ENCODE measurements around the gene VSTM1. TPM values are rescaled to one million over a fixed set of nuclear protein-coding genes. Genes with fewer than 3 reads are reported as not detected.
"Not testable (repeated sequence)": the region's sequence is repeated elsewhere in the genome, so short reads cannot be mapped to it uniquely, and the experiment has no call there.

Gene VSTM1
- total RNA-seq, 1 experiment from 2014 or later: not detected

GRCh38 chr19:54099190-54099902, 35.6 kb upstream of the VSTM1 start:
- H3K4me1 ChIP-seq: peaks cover 13% of the 10 kb centered on the region
- CTCF ChIA-PET: no interaction called here
- TF ChIP-seq, protein P1, sequence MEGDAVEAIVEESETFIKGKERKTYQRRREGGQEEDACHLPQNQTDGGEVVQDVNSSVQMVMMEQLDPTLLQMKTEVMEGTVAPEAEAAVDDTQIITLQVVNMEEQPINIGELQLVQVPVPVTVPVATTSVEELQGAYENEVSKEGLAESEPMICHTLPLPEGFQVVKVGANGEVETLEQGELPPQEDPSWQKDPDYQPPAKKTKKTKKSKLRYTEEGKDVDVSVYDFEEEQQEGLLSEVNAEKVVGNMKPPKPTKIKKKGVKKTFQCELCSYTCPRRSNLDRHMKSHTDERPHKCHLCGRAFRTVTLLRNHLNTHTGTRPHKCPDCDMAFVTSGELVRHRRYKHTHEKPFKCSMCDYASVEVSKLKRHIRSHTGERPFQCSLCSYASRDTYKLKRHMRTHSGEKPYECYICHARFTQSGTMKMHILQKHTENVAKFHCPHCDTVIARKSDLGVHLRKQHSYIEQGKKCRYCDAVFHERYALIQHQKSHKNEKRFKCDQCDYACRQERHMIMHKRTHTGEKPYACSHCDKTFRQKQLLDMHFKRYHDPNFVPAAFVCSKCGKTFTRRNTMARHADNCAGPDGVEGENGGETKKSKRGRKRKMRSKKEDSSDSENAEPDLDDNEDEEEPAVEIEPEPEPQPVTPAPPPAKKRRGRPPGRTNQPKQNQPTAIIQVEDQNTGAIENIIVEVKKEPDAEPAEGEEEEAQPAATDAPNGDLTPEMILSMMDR (IDR thresholded peaks at IDR 0.05; ENCODE audit: insufficient read depth in 1 of 2, low read depth in 1 of 2, low read length in 1 of 2, severe bottlenecking in 1 of 2, unreplicated experiment in 1 of 2): no peak
- Mint-ChIP-seq H3K4me1 (ENCODE audit: low read depth, unreplicated experiment) (peaks cover 7% of the 10 kb centered on the region), H3K9me3 (ENCODE audit: unreplicated experiment) (no peaks in the 10 kb centered on the region), H3K4me3 (ENCODE audit: unreplicated experiment) (no peak overlapping the region), H3K27me3 (ENCODE audit: insufficient read depth, unreplicated experiment) (peaks cover 3% of the 10 kb centered on the region), H3K36me3 (ENCODE audit: insufficient read depth, unreplicated experiment) (peaks cover 8% of the 10 kb centered on the region), H3K27ac (ENCODE audit: unreplicated experiment) (no peak overlapping the region)
- POLR2A ChIA-PET: no interaction called here
- no TSS peak for BruUV-seq (replicated peaks)
- H3K36me3 ChIP-seq (ENCODE audit: control insufficient read depth, insufficient read depth, low read length): no peaks in the 10 kb centered on the region
- H3K4me3 ChIP-seq (ENCODE audit: low read depth, low read length): no peak overlapping the region
- intact Hi-C loops (cut with micrococcal nuclease; ENCODE audit: unreplicated experiment): no loop called here
- H3K27me3 ChIP-seq (replicated peaks; ENCODE audit: control insufficient read depth, insufficient read depth, low read length): no peaks in the 10 kb centered on the region
- H3K9me3 ChIP-seq: no peaks in the 10 kb centered on the region
- DNase-seq: peak in 1 of 2 experiments; percentile 16

DNA sequence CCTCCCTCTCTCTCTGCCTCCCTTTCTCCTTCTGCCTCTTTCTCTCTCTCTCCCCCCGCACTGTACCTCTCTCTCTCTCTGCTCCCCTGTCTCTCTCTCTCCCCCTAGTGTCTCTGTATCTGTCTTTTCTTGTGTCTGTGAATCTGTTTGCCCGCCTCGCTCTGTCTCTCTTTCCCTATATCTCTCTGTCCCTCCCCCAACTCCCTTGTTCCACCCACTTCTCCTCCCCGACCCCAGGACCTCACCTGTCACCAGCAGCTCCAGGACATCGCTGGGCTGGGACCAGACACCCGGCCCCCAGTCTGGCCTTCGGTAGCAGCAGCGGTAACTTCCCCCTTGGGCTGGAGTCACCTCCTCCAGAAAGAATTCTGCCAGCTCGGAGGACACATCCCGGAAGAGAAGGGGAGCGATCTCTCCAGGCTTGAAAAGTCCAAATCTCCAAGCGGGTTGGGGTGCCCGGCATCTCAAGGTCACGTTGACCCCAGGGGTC, 33.0 kb upstream of the VSTM1 start:
- peaks cover 9% of the 10 kb centered on the region for H3K9me3 Mint-ChIP-seq (ENCODE audit: unreplicated experiment)
- H3K4me1 Mint-ChIP-seq (ENCODE audit: low read depth, unreplicated experiment): peaks cover 7% of the 10 kb centered on the region
- no peaks in the 10 kb centered on the region for H3K36me3 ChIP-seq (ENCODE audit: control insufficient read depth, insufficient read depth, low read length)
- H3K4me3 Mint-ChIP-seq (ENCODE audit: unreplicated experiment): peak overlapping the region; percentile 68
- intact Hi-C loops (cut with micrococcal nuclease; ENCODE audit: unreplicated experiment): loop anchor here (1.0 kb wide), 1 partner anchor 254 kb away; no protein-coding TSS in a partner anchor
- H3K27ac Mint-ChIP-seq (ENCODE audit: unreplicated experiment): peak overlapping the region; percentile 36
- no peaks in the 10 kb centered on the region; the same call in 1 of the 2 replicates for H3K9me3 ChIP-seq
- peaks cover 7% of the 10 kb centered on the region for H3K27me3 Mint-ChIP-seq (ENCODE audit: insufficient read depth, unreplicated experiment)
- H3K27me3 ChIP-seq (replicated peaks; ENCODE audit: control insufficient read depth, insufficient read depth, low read length): no peaks in the 10 kb centered on the region
- no peak overlapping the region for H3K4me3 ChIP-seq (ENCODE audit: low read depth, low read length)
- CTCF ChIA-PET: interaction anchor here (0.6 to 1.2 kb wide), 3 partner anchors 69 to 917 kb away, joined by 3 read pairs; no protein-coding TSS in a partner anchor
- no peaks in the 10 kb centered on the region for H3K36me3 Mint-ChIP-seq (ENCODE audit: insufficient read depth, unreplicated experiment)
- no TSS peak for BruUV-seq (replicated peaks)
- TF ChIP-seq, protein P1 (IDR thresholded peaks at IDR 0.05; ENCODE audit: insufficient read depth in 1 of 2, low read depth in 1 of 2, low read length in 1 of 2, severe bottlenecking in 1 of 2, unreplicated experiment in 1 of 2): peak; percentile 11 to 45
- peaks cover 13% of the 10 kb centered on the region for H3K4me1 ChIP-seq
- peak; percentile 32 to 57 for DNase-seq
- POLR2A ChIA-PET: no interaction called here

DNA sequence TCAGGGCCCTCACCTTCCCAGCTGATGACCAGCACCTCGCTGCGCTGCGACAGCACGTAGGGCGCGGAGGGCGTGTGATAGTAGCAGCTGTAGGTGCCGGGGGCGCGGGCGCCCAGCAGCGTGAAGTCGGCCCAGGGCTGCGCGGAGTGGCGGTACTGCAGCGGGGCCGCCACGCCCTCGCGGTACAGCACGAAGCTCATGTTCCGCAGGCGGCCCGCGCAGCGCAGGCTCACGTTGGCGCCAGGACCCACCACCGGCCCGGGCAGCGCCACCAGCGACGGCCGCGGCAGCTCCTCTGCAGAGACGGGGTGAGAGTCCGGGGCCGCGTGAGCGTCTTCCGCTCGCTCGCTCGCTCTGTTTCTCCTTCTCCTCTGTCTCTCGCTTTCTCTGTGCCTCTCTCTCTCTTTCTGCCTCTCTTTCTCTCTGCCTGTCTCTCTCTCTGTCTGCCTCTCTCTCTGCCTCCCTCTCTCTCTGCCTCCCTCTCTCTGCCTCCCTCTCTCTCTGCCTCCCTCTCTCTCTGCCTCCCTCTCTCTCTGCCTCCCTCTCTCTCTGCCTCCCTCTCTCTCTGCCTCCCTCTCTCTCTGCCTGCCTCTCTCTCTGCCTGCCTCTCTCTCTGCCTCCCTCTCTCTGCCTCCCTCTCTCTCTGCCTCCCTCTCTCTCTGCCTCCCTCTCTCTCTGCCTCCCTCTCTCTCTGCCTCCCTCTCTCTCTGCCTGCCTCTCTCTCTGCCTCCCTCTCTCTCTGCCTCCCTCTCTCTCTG, 32.3 kb upstream of the VSTM1 start:
- H3K27me3 Mint-ChIP-seq (ENCODE audit: insufficient read depth, unreplicated experiment); H3K4me1 Mint-ChIP-seq (ENCODE audit: low read depth, unreplicated experiment); H3K9me3 ChIP-seq; BruUV-seq (replicated peaks); H3K27me3 ChIP-seq (replicated peaks; ENCODE audit: control insufficient read depth, insufficient read depth, low read length); H3K36me3 Mint-ChIP-seq (ENCODE audit: insufficient read depth, unreplicated experiment); H3K36me3 ChIP-seq (ENCODE audit: control insufficient read depth, insufficient read depth, low read length); H3K9me3 Mint-ChIP-seq (ENCODE audit: unreplicated experiment): not testable (repeated sequence)
- intact Hi-C loops (cut with micrococcal nuclease; ENCODE audit: unreplicated experiment): loop anchor here (1.0 kb wide), 1 partner anchor 254 kb away; no protein-coding TSS in a partner anchor
- POLR2A ChIA-PET: interaction anchor here (0.7 kb wide), 1 partner anchor 41 kb away, joined by 3 read pairs; the partner anchor contains the start of gene CNOT3
- CTCF ChIA-PET: interaction anchor here (0.6 to 1.0 kb wide), 7 partner anchors 35 to 657 kb away, joined by 3 to 8 read pairs (median 4); partner anchors contain the start of gene MBOAT7
- Mint-ChIP-seq H3K27ac (ENCODE audit: unreplicated experiment) (peak overlapping the region; percentile 36), H3K4me3 (ENCODE audit: unreplicated experiment) (peak overlapping the region; percentile 68)
- peaks cover 13% of the 10 kb centered on the region for H3K4me1 ChIP-seq
- H3K4me3 ChIP-seq (ENCODE audit: low read depth, low read length): peak overlapping the region; percentile 42
- DNase-seq: peak; percentile 56 to 65

Measured in Caco-2 (cell line).